Mucosa of rectum (tissue), 2 donors: ENCODE data around the gene PON3.

Experiments used
- H3K27ac ChIP-seq, 2 donors: one replicate each; pipeline ENCODE4 v1.7.0; 2013; ENCODE audit warnings: inconsistent platforms in 2 of 2, low read depth in 2 of 2, low read length in 2 of 2
- H3K27me3 ChIP-seq, 2 donors: one replicate each; pipeline ENCODE4 v1.7.0; 2013; ENCODE audit warnings: low read length in 2 of 2; ENCODE audit not compliant: control insufficient read depth in 2 of 2, insufficient read depth in 2 of 2
- H3K36me3 ChIP-seq, 2 donors: one replicate each; pipeline ENCODE4 v1.7.0; 2013; ENCODE audit warnings: low read length in 2 of 2; ENCODE audit not compliant: control insufficient read depth in 2 of 2, insufficient read depth in 2 of 2
- H3K4me1 ChIP-seq, 2 donors: one replicate each; pipeline ENCODE4 v1.7.0; 2013; ENCODE audit warnings: low read length in 2 of 2, mild to moderate bottlenecking in 1 of 2; ENCODE audit not compliant: control insufficient read depth in 2 of 2, insufficient read depth in 2 of 2
- H3K4me3 ChIP-seq, 2 donors: one replicate each; pipeline ENCODE4 v1.7.0; 2013; ENCODE audit warnings: low read length in 2 of 2
- H3K9ac ChIP-seq, 2 donors: one replicate each; pipeline ENCODE4 v1.7.0; 2013; ENCODE audit warnings: low read length in 2 of 2, low read depth in 1 of 2, mild to moderate bottlenecking in 1 of 2
- H3K9me3 ChIP-seq, 2 donors: one replicate each; pipeline ENCODE4 v1.7.0; 2013; ENCODE audit warnings: low read length in 2 of 2; ENCODE audit not compliant: control insufficient read depth in 2 of 2
- donor health status: healthy.
- donor health status: Normal muscosa, but diverticular disease.

PON3 gene

GRCh38 chr7:95396136-95397032, at the start of gene PON3:
Gene PON3 (minus strand): TSS chr7:95396375. CDS start chr7:95396350, 25 bp downstream.
- H3K27ac ChIP-seq = no peak within 1 kb of the TSS
- peak within 1 kb of the TSS; percentile 56 to 64 for H3K9ac ChIP-seq

GRCh38 chr7:95444796-95445195, 48.6 kb upstream of the PON3 start:
- H3K4me1 ChIP-seq = peaks cover 3 to 5% of the 10 kb centered on the region in 2 donors
- no peak overlapping the region for H3K4me3 ChIP-seq
- H3K9me3 ChIP-seq = no peaks in the 10 kb centered on the region
- no peaks in the 10 kb centered on the region for H3K27me3 ChIP-seq
- no peak overlapping the region for H3K9ac ChIP-seq
- no peaks in the 10 kb centered on the region for H3K36me3 ChIP-seq
- H3K27ac ChIP-seq = no peak overlapping the region

More at GRCh38 chr7:95396136-95397032, at the start of gene PON3:
- no peaks in the 10 kb centered on the region for H3K9me3 ChIP-seq
- H3K4me1 ChIP-seq = peaks cover 0 to 8% of the 10 kb centered on the region in 2 donors
- H3K36me3 ChIP-seq = no peaks in the 10 kb centered on the region
- peaks cover 0 to 8% of the 10 kb centered on the region in 2 donors for H3K27me3 ChIP-seq
- H3K4me3 ChIP-seq = peak within 1 kb of the TSS; percentile 73 to 80

DNA sequence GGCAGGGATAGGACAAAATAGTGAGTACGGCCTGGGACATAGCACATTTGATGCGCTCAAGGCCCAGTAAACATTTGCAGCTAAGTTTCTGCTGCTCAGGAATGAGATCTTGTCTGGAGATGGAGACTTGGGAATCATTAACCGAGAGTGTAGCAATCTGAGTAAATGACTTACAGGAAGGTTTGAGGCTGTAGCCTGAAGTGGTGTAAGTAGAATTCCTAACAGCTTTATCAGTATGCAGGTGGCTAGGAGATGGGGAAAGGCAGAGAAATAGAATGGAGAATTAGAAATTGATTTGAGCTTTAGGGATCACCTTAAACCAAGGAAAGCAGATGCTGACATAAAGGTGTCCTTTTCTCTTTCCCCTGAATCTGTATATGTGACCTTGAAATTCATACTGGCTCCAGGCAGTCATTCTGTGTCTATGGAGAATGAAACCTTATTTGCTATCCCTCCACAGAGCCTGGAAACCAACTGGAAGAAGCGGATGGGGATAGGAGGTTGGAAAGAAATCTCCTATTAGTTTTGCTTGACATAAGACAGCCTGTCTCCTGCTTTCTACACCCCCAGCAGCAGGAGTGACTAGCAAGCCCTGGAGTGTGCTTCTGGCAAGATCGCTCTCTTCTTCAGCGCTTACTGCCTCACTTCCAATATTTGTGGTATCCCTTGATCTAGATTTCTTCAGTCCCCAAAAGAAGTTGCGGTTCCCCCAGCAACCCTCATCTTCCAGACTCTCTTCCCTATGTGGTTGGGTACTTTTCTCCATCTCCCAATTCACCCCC, 45.1 kb upstream of the PON3 start:
- no peak overlapping the region for H3K27ac ChIP-seq

GRCh38 chr7:95440394-95441038, 44.3 kb upstream of the PON3 start:
- Histone ChIP-seq H3K27me3 (no peaks in the 10 kb centered on the region), H3K9me3 (no peaks in the 10 kb centered on the region), H3K27ac (no peak overlapping the region), H3K4me1 (peaks cover 4 to 6% of the 10 kb centered on the region in 2 donors), H3K9ac (no peak overlapping the region), H3K4me3 (no peak overlapping the region), H3K36me3 (no peaks in the 10 kb centered on the region)

More for the DNA sequence above, 45.1 kb upstream of the PON3 start:
- H3K36me3 ChIP-seq = no peaks in the 10 kb centered on the region
- H3K4me3 ChIP-seq = no peak overlapping the region
- no peak overlapping the region for H3K9ac ChIP-seq
- H3K27me3 ChIP-seq = no peaks in the 10 kb centered on the region
- H3K9me3 ChIP-seq = no peaks in the 10 kb centered on the region
- H3K4me1 ChIP-seq = peaks cover 3 to 5% of the 10 kb centered on the region in 2 donors

DNA sequence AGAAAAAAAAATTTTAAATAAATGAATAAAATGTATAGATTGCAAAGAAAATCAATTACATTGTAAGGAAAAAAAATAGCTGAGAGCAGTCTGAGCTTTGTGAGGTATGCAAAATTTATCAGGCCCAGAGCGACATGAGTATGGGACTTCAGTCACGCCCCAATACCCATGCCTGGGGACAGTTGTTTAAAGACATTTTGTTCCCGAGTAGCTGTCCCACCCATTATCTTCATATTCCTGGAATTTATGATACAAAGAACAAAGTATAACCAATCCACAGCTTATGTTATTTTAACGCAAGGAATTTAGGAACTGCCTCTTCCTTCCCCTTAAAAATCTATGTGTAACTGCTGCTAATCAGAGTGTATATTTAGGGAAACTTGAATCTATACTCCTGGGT, 40.2 kb upstream of the PON3 start:
- peaks cover 15 to 18% of the 10 kb centered on the region in 2 donors for H3K4me1 ChIP-seq
- H3K27me3 ChIP-seq = no peaks in the 10 kb centered on the region
- no peaks in the 10 kb centered on the region for H3K36me3 ChIP-seq
- no peak overlapping the region for H3K27ac ChIP-seq
- no peaks in the 10 kb centered on the region for H3K9me3 ChIP-seq
- H3K9ac ChIP-seq = no peak overlapping the region
- H3K4me3 ChIP-seq = no peak overlapping the region

DNA sequence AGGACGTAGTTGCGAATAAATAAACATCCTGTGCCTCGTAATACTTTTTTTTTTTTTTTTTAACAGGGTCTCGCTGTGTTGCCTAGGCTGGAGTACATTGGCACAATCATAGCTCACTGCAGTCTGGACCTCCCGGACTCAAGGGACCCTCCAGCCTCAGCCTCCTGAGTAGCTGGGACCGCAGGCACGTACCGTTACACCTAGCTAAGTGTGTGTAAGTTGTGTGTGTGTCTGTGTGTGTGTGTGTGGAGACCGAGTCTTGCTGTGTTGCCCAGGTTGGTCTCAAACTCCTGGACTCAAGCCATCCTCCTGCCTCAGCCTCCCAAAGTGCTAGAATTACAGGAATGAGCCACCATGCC, 39.2 kb upstream of the PON3 start:
- H3K9me3 ChIP-seq = no peaks in the 10 kb centered on the region
- peaks cover 16 to 19% of the 10 kb centered on the region in 2 donors for H3K4me1 ChIP-seq
- H3K4me3 ChIP-seq = peak overlapping the region; percentile 87 to 90
- H3K27ac ChIP-seq = peak overlapping the region; percentile 86 to 87
- H3K27me3 ChIP-seq = no peaks in the 10 kb centered on the region
- H3K9ac ChIP-seq = peak overlapping the region; percentile 71 to 89
- H3K36me3 ChIP-seq = no peaks in the 10 kb centered on the region

GRCh38 chr7:95434557-95435421, 38.6 kb upstream of the PON3 start, which contains the start of gene PON2:
Gene PON2 (minus strand): TSS chr7:95435028. CDS start chr7:95434951, 77 bp downstream.
- no peaks in the 10 kb centered on the region for H3K27me3 ChIP-seq
- H3K27ac ChIP-seq = peak within 1 kb of the TSS; percentile 86 to 87
- peak within 1 kb of the TSS; percentile 87 to 90 for H3K4me3 ChIP-seq
- no peaks in the 10 kb centered on the region for H3K9me3 ChIP-seq
- H3K36me3 ChIP-seq = no peaks in the 10 kb centered on the region
- peak within 1 kb of the TSS; percentile 71 to 89 for H3K9ac ChIP-seq
- peaks cover 14 to 19% of the 10 kb centered on the region in 2 donors for H3K4me1 ChIP-seq

DNA sequence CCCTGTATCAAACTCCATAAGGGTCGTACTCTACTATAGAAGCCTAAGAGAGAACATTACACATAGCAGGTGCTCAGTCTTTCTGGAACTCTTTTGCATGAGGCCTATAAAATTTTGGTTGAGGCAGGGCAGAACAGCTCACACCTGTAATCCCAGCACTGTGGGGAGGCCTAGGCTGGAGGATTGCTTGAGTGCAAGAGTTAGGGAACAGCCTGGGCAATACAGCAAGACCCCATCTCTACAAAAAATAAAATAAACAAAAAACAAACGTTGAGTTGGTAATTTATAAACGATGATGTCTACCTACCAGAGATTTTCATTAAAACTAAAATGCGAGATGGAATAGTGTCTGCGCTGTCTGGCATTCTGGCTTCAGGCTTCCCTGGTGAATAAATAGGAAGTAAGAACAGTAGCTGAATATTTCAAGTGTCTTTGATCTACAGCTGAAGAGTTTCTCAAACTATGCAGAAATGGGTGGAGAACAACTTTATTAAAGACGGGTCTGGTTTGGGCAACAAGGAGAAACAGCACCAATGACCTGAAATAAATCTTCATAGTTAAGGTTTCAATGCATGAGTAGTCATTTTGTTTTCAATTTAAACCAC, 37.9 kb upstream of the PON3 start:
- H3K36me3 ChIP-seq = peaks cover 0 to 2% of the 10 kb centered on the region in 2 donors
- H3K4me3 ChIP-seq = peak overlapping the region; percentile 87 to 90
- no peaks in the 10 kb centered on the region for H3K9me3 ChIP-seq
- H3K4me1 ChIP-seq = peaks cover 14 to 19% of the 10 kb centered on the region in 2 donors
- peak overlapping the region; percentile 86 to 87 for H3K27ac ChIP-seq
- H3K27me3 ChIP-seq = no peaks in the 10 kb centered on the region
- peak overlapping the region; percentile 71 to 89 for H3K9ac ChIP-seq

- no peaks in the 10 kb centered on the region for H3K27me3 ChIP-seq
- no peaks in the 10 kb centered on the region for H3K9me3 ChIP-seq
- H3K27ac ChIP-seq = no peak overlapping the region
- H3K4me3 ChIP-seq = no peak overlapping the region
- H3K36me3 ChIP-seq = peaks cover 0 to 2% of the 10 kb centered on the region in 2 donors
- H3K4me1 ChIP-seq = peaks cover 14 to 19% of the 10 kb centered on the region in 2 donors
- no peak overlapping the region for H3K9ac ChIP-seq
Measured at GRCh38 chr7:95433129-95433528, 37.0 kb upstream of the PON3 start.
